LoVo (cell line): ENCODE results near the gene OSBP2.
"Not testable (repeated sequence)": the region's sequence is repeated elsewhere in the genome, so short reads cannot be mapped to it uniquely, and the experiment has no call there.

Source experiments
- DNase-seq: peaks from one replicate; pipeline ENCODE4 v3.0.0-alpha.2; 2016; ENCODE audit warnings: low spot score

OSBP2 gene

GRCh38 chr22:30679895-30680690, 14.6 kb upstream of the OSBP2 start:
- DNase-seq: not testable (repeated sequence)

GRCh38 chr22:30680991-30681770, 13.5 kb upstream of the OSBP2 start:
- no peak for DNase-seq

GRCh38 chr22:30681831-30682230, 12.8 kb upstream of the OSBP2 start:
- DNase-seq: no peak

GRCh38 chr22:30685178-30685577, 9.5 kb upstream of the OSBP2 start:
- DNase-seq: no peak

- DNase-seq: no peak
These were observed 7.3 kb upstream of the OSBP2 start for GRCh38 chr22:30687358-30687757.

- DNase-seq: no peak
These were observed 5.1 kb upstream of the OSBP2 start for GRCh38 chr22:30689622-30690021.

GRCh38 chr22:30691204-30691603, 3.5 kb upstream of the OSBP2 start:
- DNase-seq: no peak

- peak; percentile 80 for DNase-seq
These were observed 469 bp upstream of the OSBP2 start for GRCh38 chr22:30694171-30694639.

- DNase-seq: no peak
These were observed 727 bp downstream of the OSBP2 start for GRCh38 chr22:30695351-30695851.

- no peak for DNase-seq
These were observed 1.4 kb downstream of the OSBP2 start for GRCh38 chr22:30695871-30696655.

- DNase-seq: no peak
These were observed 3.3 kb downstream of the OSBP2 start for GRCh38 chr22:30697975-30698374.

- DNase-seq: no peak
These were observed 7.2 kb downstream of the OSBP2 start for GRCh38 chr22:30701872-30702271.

- no peak for DNase-seq
These were observed 8.2 kb downstream of the OSBP2 start for GRCh38 chr22:30702856-30703255.

- DNase-seq: no peak
These were observed 10.3 kb downstream of the OSBP2 start for GRCh38 chr22:30704978-30705377.

- peak; percentile 41 for DNase-seq
These were observed 11.3 kb downstream of the OSBP2 start for GRCh38 chr22:30705710-30706651.

- not testable (repeated sequence) for DNase-seq
These were observed 15.3 kb downstream of the OSBP2 start for GRCh38 chr22:30709980-30710379.

- DNase-seq: no peak
These were observed 17.4 kb downstream of the OSBP2 start for GRCh38 chr22:30712094-30712493.

GRCh38 chr22:30714062-30714461, 19.4 kb downstream of the OSBP2 start:
- DNase-seq: no peak

- peak; percentile 6 for DNase-seq
These were observed 22.8 kb downstream of the OSBP2 start for GRCh38 chr22:30717331-30717921.

- no peak for DNase-seq
These were observed 23.3 kb downstream of the OSBP2 start for GRCh38 chr22:30717952-30718351.

- no peak for DNase-seq
These were observed 23.8 kb downstream of the OSBP2 start for GRCh38 chr22:30718491-30718890.
